Gastrocnemius medialis (tissue), 4 donors: ENCODE results near the gene ZNF407. TPM values are rescaled to one million over a fixed set of nuclear protein-coding genes. Genes with fewer than 3 reads are reported as not detected.

Source experiments
- ATAC-seq, 2 donors: fragments of 150-250 bp; one replicate each; pipeline ENCODE4 v1.9.1; 2016
- DNase-seq, 2 donors: peaks; one replicate each; pipeline ENCODE4 v3.0.0-alpha.2; 2019
- H3K27ac ChIP-seq, 4 donors: fragments of 200-600 bp; sonication (generic); 1 replicate in 1 of 4; 2 replicates in 3 of 4; pipeline ENCODE4 v1.5.1; 2016 to 2018; ENCODE audit warnings: mild to moderate bottlenecking in 2 of 4, moderate library complexity in 1 of 4
- H3K27me3 ChIP-seq, 3 donors: fragments of 200-600 bp; sonication (generic) in 2 of 3; 1 replicate in 1 of 3; 2 replicates in 2 of 3; pipeline versions ENCODE4 v1.5.1 to v1.6.0; 2016 to 2019; ENCODE audit warnings: mild to moderate bottlenecking in 1 of 3, moderate library complexity in 1 of 3
- H3K36me3 ChIP-seq, 2 donors: fragments of 200-600 bp; sonication (generic) in 1 of 2; one replicate each; pipeline ENCODE4 v1.5.1; 2017 to 2018
- H3K4me1 ChIP-seq, 2 donors: fragments of 200-600 bp; sonication (generic) in 1 of 2; one replicate each; pipeline ENCODE4 v1.5.1; 2016 to 2017; ENCODE audit warnings: mild to moderate bottlenecking in 2 of 2
- H3K4me3 ChIP-seq, 4 donors: fragments of 200-600 bp; sonication (generic) in 3 of 4; 1 replicate in 1 of 4; 2 replicates in 3 of 4; pipeline ENCODE4 v1.5.1; 2016 to 2019; ENCODE audit warnings: mild to moderate bottlenecking in 2 of 4
- H3K9me3 ChIP-seq, 3 donors: fragments of 200-600 bp; sonication (generic) in 2 of 3; 1 replicate in 1 of 3; 2 replicates in 2 of 3; pipeline ENCODE4 v1.5.1; 2016 to 2019
- CTCF ChIP-seq, 5 experiments: fragments of 450-650 bp in 3 of 5; fragments of 200-600 bp in 2 of 5; sonication (generic) in 2 of 5; IDR thresholded peaks in 4 of 5; conservative IDR thresholded peaks in 1 of 5; 1 replicate in 4 of 5; 2 replicates in 1 of 5; pipeline ENCODE4 v1.5.1; 2016 to 2019; ENCODE audit warnings: antibody characterized with exemption in 5 of 5, mild to moderate bottlenecking in 3 of 5, moderate library complexity in 3 of 5
- POLR2A ChIP-seq, 2 donors: fragments of 450-650 bp; IDR thresholded peaks; one replicate each; pipeline ENCODE4 v1.6.1; 2017; ENCODE audit warnings: antibody characterized with exemption in 2 of 2, mild to moderate bottlenecking in 2 of 2, moderate library complexity in 2 of 2
- in situ Hi-C, 4 donors: fragments of 200-750 bp; cut with MboI; loops; one replicate each; pipeline versions ENCODE4 v1.15.0 to v1.8.0; 2017; ENCODE audit warnings: low sequenced_read_pairs in 4 of 4
- intact Hi-C: fragments of 100-400 bp; cut with DNase I; formaldehyde crosslinking; loops from one replicate; pipeline ENCODE4 v1.15.1; 2023; ENCODE audit warnings: low total_unique reads
- total RNA-seq, 4 donors: library from RNA; depleted of rRNA; stranded (reverse); fragments of >200 nt; gene quantifications; one replicate each; pipeline versions ENCODE4 v1.1.0 to v1.2.3, GENCODE V29; 2016

ZNF407 gene
- total RNA-seq, 4 donors from 2014 or later, result 5.9 to 11.4 (median 9.2) TPM

DNA sequence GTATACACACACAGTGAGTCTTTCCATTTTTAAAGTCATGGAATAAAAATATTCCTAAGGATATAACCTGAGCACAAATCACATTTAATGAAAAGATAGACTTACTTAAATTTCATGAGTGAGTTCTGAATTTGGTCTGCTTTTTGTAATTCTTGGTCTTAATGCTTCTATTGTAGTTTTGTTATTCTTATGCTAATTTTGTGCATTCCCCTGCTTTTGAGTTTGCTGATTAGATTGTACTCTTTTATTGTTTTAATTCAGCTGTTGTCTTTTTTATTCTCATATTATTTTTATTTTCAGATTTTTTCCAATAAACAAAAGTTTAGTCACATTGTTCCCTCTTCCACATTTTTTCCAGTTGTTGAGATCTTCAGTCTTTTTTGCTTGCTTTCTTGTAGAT is 202.4 kb downstream of the ZNF407 start:
- TF ChIP-seq CTCF (IDR thresholded peaks at IDR 0.05 in 4 of 5, conservative IDR thresholded peaks at IDR 0.05 in 1 of 5), result no peak
- no peak for TF ChIP-seq POLR2A (IDR thresholded peaks at IDR 0.05)
- Histone ChIP-seq H3K4me3 (no peak overlapping the region), H3K27ac (no peak overlapping the region), H3K4me1 (peaks cover 12 to 13% of the 10 kb centered on the region in 2 donors), H3K27me3 (no peaks in the 10 kb centered on the region), H3K9me3 (no peaks in the 10 kb centered on the region), H3K36me3 (no peaks in the 10 kb centered on the region)
- in situ Hi-C loops (no loop called here), intact Hi-C loops (no loop called here)
- DNase-seq (no peak), ATAC-seq (no peak)

- in situ Hi-C loops (no loop called here), intact Hi-C loops (no loop called here)
- no peak for TF ChIP-seq CTCF (IDR thresholded peaks at IDR 0.05 in 4 of 5, conservative IDR thresholded peaks at IDR 0.05 in 1 of 5)
- no peak for TF ChIP-seq POLR2A (IDR thresholded peaks at IDR 0.05)
- no peaks in the 10 kb centered on the region for H3K27me3 ChIP-seq
- H3K4me3 ChIP-seq, result no peak overlapping the region
- peaks cover 0 to 3% of the 10 kb centered on the region in 2 donors for H3K4me1 ChIP-seq
- ATAC-seq (no peak), DNase-seq (no peak)
- no peaks in the 10 kb centered on the region for H3K36me3 ChIP-seq
- no peak overlapping the region for H3K27ac ChIP-seq
- no peaks in the 10 kb centered on the region for H3K9me3 ChIP-seq
Measured at GRCh38 chr18:74803117-74803516, 205.4 kb downstream of the ZNF407 start.

GRCh38 chr18:74803769-74804168 is 206.1 kb downstream of the ZNF407 start:
- Histone ChIP-seq H3K27me3 (no peaks in the 10 kb centered on the region), H3K36me3 (no peaks in the 10 kb centered on the region), H3K4me1 (no peaks in the 10 kb centered on the region), H3K9me3 (no peaks in the 10 kb centered on the region), H3K4me3 (peak overlapping the region in 2 of 4 donors; percentile 18 to 22), H3K27ac (no peak overlapping the region)
- TF ChIP-seq CTCF (IDR thresholded peaks at IDR 0.05 in 4 of 5, conservative IDR thresholded peaks at IDR 0.05 in 1 of 5), result no peak
- no peak for TF ChIP-seq POLR2A (IDR thresholded peaks at IDR 0.05)
- DNase-seq (no peak), ATAC-seq (no peak)
- intact Hi-C loops, result no loop called here
- in situ Hi-C loops, result no loop called here

DNA sequence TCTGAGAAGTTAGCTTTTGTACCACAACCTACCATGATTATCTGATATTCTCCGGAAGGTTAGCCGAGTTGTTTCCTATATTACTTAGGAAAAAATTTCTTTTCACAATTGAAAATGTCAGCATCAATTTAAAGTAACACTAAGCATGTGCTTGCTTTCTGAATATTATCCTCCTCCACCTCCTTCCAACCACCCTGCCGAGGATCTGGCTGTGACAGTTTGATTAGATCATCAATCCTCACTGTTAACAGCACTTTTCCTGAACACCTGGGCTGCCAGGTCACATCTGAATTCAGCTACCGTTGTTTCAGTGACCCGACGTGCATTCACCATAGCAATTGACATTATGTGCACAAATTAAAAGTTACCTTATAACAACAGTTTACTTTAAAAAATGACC is 207.0 kb downstream of the ZNF407 start:
- H3K4me3 ChIP-seq, result no peak overlapping the region
- H3K4me1 ChIP-seq, result no peaks in the 10 kb centered on the region
- DNase-seq, result no peak
- in situ Hi-C loops (no loop called here), intact Hi-C loops (no loop called here)
- no peaks in the 10 kb centered on the region for H3K36me3 ChIP-seq
- H3K9me3 ChIP-seq, result no peaks in the 10 kb centered on the region
- TF ChIP-seq POLR2A (IDR thresholded peaks at IDR 0.05) (no peak), CTCF (IDR thresholded peaks at IDR 0.05 in 4 of 5, conservative IDR thresholded peaks at IDR 0.05 in 1 of 5) (no peak)
- no peak overlapping the region for H3K27ac ChIP-seq
- H3K27me3 ChIP-seq, result no peaks in the 10 kb centered on the region
- no peak for ATAC-seq

GRCh38 chr18:74806073-74806472 is 208.4 kb downstream of the ZNF407 start:
- no peaks in the 10 kb centered on the region for H3K27me3 ChIP-seq
- TF ChIP-seq CTCF (IDR thresholded peaks at IDR 0.05 in 4 of 5, conservative IDR thresholded peaks at IDR 0.05 in 1 of 5) (no peak), POLR2A (IDR thresholded peaks at IDR 0.05) (no peak)
- no peak for ATAC-seq

More at GRCh38 chr18:74806073-74806472, 208.4 kb downstream of the ZNF407 start:
- H3K9me3 ChIP-seq, result no peaks in the 10 kb centered on the region
- in situ Hi-C loops (no loop called here), intact Hi-C loops (no loop called here)
- no peak overlapping the region for H3K4me3 ChIP-seq
- H3K36me3 ChIP-seq, result no peaks in the 10 kb centered on the region
- no peak for DNase-seq
- no peaks in the 10 kb centered on the region for H3K4me1 ChIP-seq
- peak overlapping the region in 1 of 4 donors; percentile 39 for H3K27ac ChIP-seq
